Neuronal stem cell (in vitro differentiated cells): ENCODE data around the gene NF2.

Experiments
- DNase-seq: peaks from one replicate; pipeline ENCODE4 v3.0.0-alpha.2; 2013; ENCODE audit warnings: low spot score
- H2AFZ ChIP-seq: one replicate; pipeline ENCODE4 v1.6.1; 2013; ENCODE audit warnings: mild to moderate bottlenecking, low read length, inconsistent platforms
- H2AK5ac ChIP-seq: 2 replicates; pipeline ENCODE4 v1.6.1; 2013; ENCODE audit warnings: low read depth, mild to moderate bottlenecking, inconsistent platforms, low read length, moderate library complexity, mixed read lengths
- H2BK120ac ChIP-seq: 2 replicates; pipeline ENCODE4 v1.6.1; 2013; ENCODE audit warnings: low read depth, mild to moderate bottlenecking, inconsistent platforms, low read length, moderate library complexity, mixed read lengths
- H2BK12ac ChIP-seq: one replicate; pipeline ENCODE4 v1.6.1; 2013; ENCODE audit warnings: low read length, inconsistent platforms
- H2BK15ac ChIP-seq: 2 replicates; pipeline ENCODE4 v1.6.1; 2013; ENCODE audit warnings: mild to moderate bottlenecking, low read length, inconsistent platforms, mixed read lengths
- H2BK5ac ChIP-seq: one replicate; pipeline ENCODE4 v1.6.1; 2013; ENCODE audit warnings: inconsistent platforms, mild to moderate bottlenecking, low read length, moderate library complexity
- H3K14ac ChIP-seq: one replicate; pipeline ENCODE4 v1.6.1; 2013; ENCODE audit warnings: low read length, inconsistent platforms
- H3K18ac ChIP-seq: 2 replicates; pipeline ENCODE4 v1.6.1; 2013; ENCODE audit warnings: low read length, inconsistent platforms
- H3K23ac ChIP-seq: 2 replicates; pipeline ENCODE4 v1.6.1; 2013; ENCODE audit warnings: low read depth, mild to moderate bottlenecking, mixed read lengths, low read length, inconsistent platforms; ENCODE audit not compliant: poor library complexity
- H3K27ac ChIP-seq: replicated peaks from 3 replicates; pipeline ENCODE4 v1.5.1; 2013; ENCODE audit warnings: low read length, inconsistent platforms
- H3K27me3 ChIP-seq, 3 experiments: 2 replicates each; pipeline ENCODE4 v1.6.1; 2013; ENCODE audit warnings: low read length in 3 of 3, mild to moderate bottlenecking in 2 of 3, inconsistent platforms in 1 of 3, low read depth in 1 of 3, mixed read lengths in 1 of 3, moderate library complexity in 1 of 3; ENCODE audit not compliant: control insufficient read depth in 3 of 3, insufficient read depth in 3 of 3
- H3K36me3 ChIP-seq, 2 donors: replicated peaks in 1 of 2; 2 replicates each; pipeline ENCODE4 v1.6.1; 2013; ENCODE audit warnings: low read length in 2 of 2; ENCODE audit not compliant: control insufficient read depth in 2 of 2, insufficient read depth in 2 of 2
- H3K4ac ChIP-seq: 2 replicates; pipeline ENCODE4 v1.6.1; 2013; ENCODE audit warnings: inconsistent platforms, mild to moderate bottlenecking, low read length, moderate library complexity
- H3K4me1 ChIP-seq, 2 donors: 1 replicate in 1 of 2; 2 replicates in 1 of 2; pipeline ENCODE4 v1.6.1; 2013; ENCODE audit warnings: low read length in 2 of 2, low read depth in 1 of 2; ENCODE audit not compliant: control insufficient read depth in 2 of 2, insufficient read depth in 1 of 2
- H3K4me2 ChIP-seq: one replicate; pipeline ENCODE4 v1.6.1; 2013; ENCODE audit warnings: mild to moderate bottlenecking, low read length, inconsistent platforms; ENCODE audit not compliant: insufficient read depth, poor library complexity, severe bottlenecking
- H3K4me3 ChIP-seq, 2 donors: 2 replicates each; pipeline ENCODE4 v1.5.1; 2013; ENCODE audit warnings: low read length in 2 of 2, mild to moderate bottlenecking in 2 of 2, inconsistent platforms in 1 of 2, moderate library complexity in 1 of 2
- H3K79me1 ChIP-seq: one replicate; pipeline ENCODE4 v1.6.1; 2013; ENCODE audit warnings: low read depth, mild to moderate bottlenecking, inconsistent platforms, low read length, moderate library complexity
- H3K9ac ChIP-seq: one replicate; pipeline ENCODE4 v1.6.1; 2013; ENCODE audit warnings: mild to moderate bottlenecking, low read depth, low read length, inconsistent platforms; ENCODE audit not compliant: poor library complexity
- H3K9me3 ChIP-seq, 2 donors: replicated peaks in 1 of 2; 2 replicates each; pipeline versions ENCODE3 to v1.6.1; 2013; ENCODE audit warnings: low read length in 2 of 2, mild to moderate bottlenecking in 2 of 2, inconsistent platforms in 1 of 2, low read depth in 1 of 2, mixed read lengths in 1 of 2, moderate library complexity in 1 of 2; ENCODE audit not compliant: control insufficient read depth in 2 of 2, insufficient read depth in 1 of 2
- H4K8ac ChIP-seq: one replicate; pipeline ENCODE4 v1.6.1; 2013; ENCODE audit warnings: low read depth, mild to moderate bottlenecking, inconsistent platforms, low read length, moderate library complexity
- H4K91ac ChIP-seq: one replicate; pipeline ENCODE4 v1.6.1; 2013; ENCODE audit warnings: low read length, low read depth, mild to moderate bottlenecking, inconsistent platforms; ENCODE audit not compliant: poor library complexity
- WGBS, 2 donors: extraction: QIAGEN DNeasy Blood & Tissue Kit; methylation state at CpG; one replicate each; pipeline ENCODE4 v1.1.7; 2013; ENCODE audit warnings: missing lambda C conversion rate in 2 of 2, mixed read lengths in 1 of 2; ENCODE audit not compliant: insufficient read length in 2 of 2, insufficient replicate concordance in 1 of 2; ENCODE audit errors: extremely low coverage in 2 of 2; 5-methylcytosine and 5-hydroxymethylcytosine counted together

Gene NF2

DNA sequence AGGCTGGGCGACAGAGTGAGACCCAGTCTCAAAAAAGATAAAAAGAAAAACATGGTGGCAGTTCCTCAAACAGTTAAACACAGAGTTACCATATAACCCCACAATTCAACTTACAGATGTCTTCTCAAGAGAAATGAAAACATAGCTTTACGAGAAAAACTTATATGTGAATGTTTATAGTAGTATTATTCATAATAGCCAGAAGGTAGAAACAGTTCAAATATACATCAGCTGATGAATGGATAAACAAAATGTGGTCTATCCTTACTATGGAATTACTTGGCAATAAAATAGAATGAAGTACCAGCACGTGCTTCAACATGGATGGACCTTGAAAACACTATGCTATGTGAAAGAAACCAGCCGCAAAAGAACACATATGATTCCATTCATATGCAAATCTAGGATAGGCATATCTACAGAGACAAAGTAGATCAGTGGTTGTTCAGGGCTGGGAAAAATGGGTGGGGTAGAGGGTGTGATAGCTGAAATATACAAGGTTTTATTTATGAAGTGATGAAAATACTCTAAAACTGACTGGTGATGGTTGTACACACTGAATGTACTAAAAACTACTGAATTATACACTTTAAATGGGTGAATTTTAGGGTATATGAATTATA lies 12.4 kb downstream of the NF2 start:
- Histone ChIP-seq H2BK5ac (no peak overlapping the region), H3K14ac (no peak overlapping the region), H3K4me2 (no peak overlapping the region), H2BK120ac (no peak overlapping the region), H3K4me3 (no peak overlapping the region), H2AK5ac (no peak overlapping the region), H3K79me1 (peaks cover 2% of the 10 kb centered on the region), H2BK15ac (no peak overlapping the region), H2AFZ (no peak overlapping the region), H3K9ac (no peak overlapping the region), H3K23ac (no peak overlapping the region), H2BK12ac (no peak overlapping the region), H4K91ac (no peak overlapping the region), H3K4me1 (peaks cover 0 to 5% of the 10 kb centered on the region in 2 donors), H3K27ac (no peak overlapping the region), H3K9me3 (peaks cover 0 to 3% of the 10 kb centered on the region in 2 donors), H3K18ac (no peak overlapping the region), H4K8ac (no peak overlapping the region), H3K27me3 (no peaks in the 10 kb centered on the region), H3K4ac (no peak overlapping the region), H3K36me3 (no peaks in the 10 kb centered on the region)
- no CpG with 5 or more reads among the region's 4 CpGs for WGBS, 2 donors
- no peak for DNase-seq

GRCh38 chr22:29617922-29618629 lies 14.6 kb downstream of the NF2 start:
- Histone ChIP-seq H3K4me3 (no peak overlapping the region), H3K4me1 (peaks cover 0 to 5% of the 10 kb centered on the region in 2 donors), H2BK120ac (no peak overlapping the region), H2BK5ac (no peak overlapping the region), H3K9me3 (no peaks in the 10 kb centered on the region), H3K79me1 (peaks cover 2% of the 10 kb centered on the region), H3K9ac (no peak overlapping the region), H3K4ac (no peak overlapping the region), H3K36me3 (no peaks in the 10 kb centered on the region), H2BK15ac (no peak overlapping the region), H3K4me2 (no peak overlapping the region), H3K27me3 (no peaks in the 10 kb centered on the region), H3K14ac (no peak overlapping the region), H3K23ac (no peak overlapping the region), H2BK12ac (no peak overlapping the region), H2AK5ac (no peak overlapping the region), H4K91ac (no peak overlapping the region), H4K8ac (no peak overlapping the region), H3K18ac (no peak overlapping the region), H2AFZ (no peak overlapping the region), H3K27ac (no peak overlapping the region)
- DNase-seq, result no peak
- WGBS, 2 donors, result no CpG with 5 or more reads among the region's 2 CpGs

- no peak overlapping the region for H2BK15ac ChIP-seq
- H2BK120ac ChIP-seq, result no peak overlapping the region
- H2AFZ ChIP-seq, result no peak overlapping the region
- H3K4me3 ChIP-seq, result no peak overlapping the region
- H3K4ac ChIP-seq, result no peak overlapping the region
- WGBS, 2 donors, result no CpG with 5 or more reads among the region's 5 CpGs
- H3K4me2 ChIP-seq, result no peak overlapping the region
- no peak overlapping the region for H2AK5ac ChIP-seq
- no peaks in the 10 kb centered on the region for H3K27me3 ChIP-seq
- H3K14ac ChIP-seq, result no peak overlapping the region
- no peak overlapping the region for H3K27ac ChIP-seq
- H3K18ac ChIP-seq, result no peak overlapping the region
- H4K91ac ChIP-seq, result no peak overlapping the region
- no peaks in the 10 kb centered on the region for H3K36me3 ChIP-seq
- H4K8ac ChIP-seq, result no peak overlapping the region
- H2BK5ac ChIP-seq, result no peak overlapping the region
- peaks cover 0 to 5% of the 10 kb centered on the region in 2 donors for H3K4me1 ChIP-seq
- no peak for DNase-seq
- no peak overlapping the region for H3K23ac ChIP-seq
- H3K9me3 ChIP-seq, result no peaks in the 10 kb centered on the region
- H2BK12ac ChIP-seq, result no peak overlapping the region
- H3K9ac ChIP-seq, result no peak overlapping the region
- H3K79me1 ChIP-seq, result peaks cover 2% of the 10 kb centered on the region
Observed at GRCh38 chr22:29621761-29622526, 18.5 kb downstream of the NF2 start.

DNA sequence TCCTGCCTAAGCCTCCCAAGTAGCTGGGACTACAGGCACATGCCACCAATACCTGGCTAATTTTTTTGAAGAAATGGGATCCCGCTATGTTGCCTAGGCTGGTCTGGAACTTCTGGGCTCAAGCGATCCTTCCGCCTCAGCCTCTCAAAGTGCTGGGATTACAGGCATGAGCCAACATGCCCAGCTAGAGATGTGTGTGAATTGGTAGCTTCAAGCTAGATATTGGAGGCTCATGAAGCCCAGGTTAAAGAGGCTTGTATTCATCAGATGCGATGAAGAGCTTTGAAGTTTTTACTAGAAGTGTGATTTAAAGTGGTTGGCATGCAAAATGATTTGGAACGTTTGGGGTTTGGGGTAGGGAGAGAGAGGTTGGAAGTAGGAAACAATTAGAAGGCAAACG lies 19.6 kb downstream of the NF2 start:
- H3K9me3 ChIP-seq, result no peaks in the 10 kb centered on the region
- no peaks in the 10 kb centered on the region for H3K36me3 ChIP-seq
- H2BK5ac ChIP-seq, result no peak overlapping the region
- H3K79me1 ChIP-seq, result peaks cover 2% of the 10 kb centered on the region
- no peak overlapping the region for H3K4ac ChIP-seq
- no peak overlapping the region for H3K9ac ChIP-seq
- H2BK120ac ChIP-seq, result no peak overlapping the region
- no peak overlapping the region for H3K14ac ChIP-seq
- H3K18ac ChIP-seq, result no peak overlapping the region
- DNase-seq, result no peak
- no peak overlapping the region for H3K4me2 ChIP-seq
- H3K4me3 ChIP-seq, result no peak overlapping the region
- no peak overlapping the region for H4K8ac ChIP-seq
- H2AK5ac ChIP-seq, result no peak overlapping the region
- 100% methylated on average over 2 of the region's 6 CpGs; no CpG with 5 or more reads in 1 of the 2 donors for WGBS, 2 donors
- no peak overlapping the region for H4K91ac ChIP-seq
- H3K27ac ChIP-seq, result no peak overlapping the region
- no peaks in the 10 kb centered on the region for H3K27me3 ChIP-seq
- no peak overlapping the region for H2BK15ac ChIP-seq
- no peak overlapping the region for H2BK12ac ChIP-seq
- H3K4me1 ChIP-seq, result peaks cover 0 to 5% of the 10 kb centered on the region in 2 donors
- H3K23ac ChIP-seq, result no peak overlapping the region
- H2AFZ ChIP-seq, result no peak overlapping the region
